NOMO-1 treated with DMSO at 0.1 percent for 48 hours (cell line): Measurements from ENCODE around the gene NKD2.
A peak's percentile ranks its signal among the peaks of the same experiment; 100 is the strongest.
"Not testable (repeated sequence)": the region's sequence is repeated elsewhere in the genome, so short reads cannot be mapped to it uniquely, and the experiment has no call there.

Experiments used
- DNase-seq: peaks from one replicate; lab custom pipeline; 2025; ENCODE audit not compliant: unreplicated experiment; lab: John Stamatoyannopoulos, UW

The NKD2 gene

DNA sequence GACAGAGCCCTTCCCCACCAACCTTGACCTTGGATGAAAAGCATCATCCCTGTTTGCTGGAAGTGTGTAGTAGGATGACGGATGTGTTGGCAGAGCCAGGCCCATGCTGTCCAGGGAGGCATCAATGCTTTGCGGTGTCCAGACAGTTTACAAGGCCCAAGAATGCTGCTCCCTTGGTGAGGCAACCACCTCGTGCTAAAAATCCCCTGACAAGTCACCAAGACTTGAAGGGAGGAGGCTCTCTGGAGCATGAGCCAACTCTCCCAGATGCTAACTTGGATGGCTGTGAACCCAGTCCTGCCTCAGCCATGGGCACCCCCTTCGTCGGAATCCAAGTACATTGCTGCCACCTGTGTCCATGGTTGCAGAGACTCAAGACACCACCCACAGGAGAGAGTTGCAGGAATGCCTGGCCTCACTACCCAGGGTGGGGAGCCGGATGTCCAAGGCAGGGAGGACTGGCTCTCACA lies 9.5 kb upstream of the NKD2 start:
- no peak for DNase-seq

DNA sequence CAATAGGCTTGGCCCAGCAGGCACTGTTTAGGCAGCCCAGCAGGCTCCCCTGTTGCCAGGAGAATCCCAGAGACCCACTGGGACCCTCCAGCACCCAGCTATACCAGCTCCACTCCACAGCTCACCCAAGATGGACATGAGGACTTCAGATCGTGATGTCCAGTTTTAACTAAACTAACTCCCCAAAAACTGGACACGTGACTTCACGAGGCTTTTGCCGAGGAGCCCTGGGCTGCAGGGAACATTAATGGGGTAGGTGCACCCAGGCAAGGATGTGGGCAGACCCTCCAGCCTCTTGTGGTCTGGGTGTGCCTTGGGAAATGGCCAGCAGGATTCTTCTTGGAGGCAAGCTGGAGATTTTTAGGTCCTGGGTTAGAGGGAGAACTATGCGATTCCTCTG lies 8.9 kb upstream of the NKD2 start:
- DNase-seq = no peak

DNA sequence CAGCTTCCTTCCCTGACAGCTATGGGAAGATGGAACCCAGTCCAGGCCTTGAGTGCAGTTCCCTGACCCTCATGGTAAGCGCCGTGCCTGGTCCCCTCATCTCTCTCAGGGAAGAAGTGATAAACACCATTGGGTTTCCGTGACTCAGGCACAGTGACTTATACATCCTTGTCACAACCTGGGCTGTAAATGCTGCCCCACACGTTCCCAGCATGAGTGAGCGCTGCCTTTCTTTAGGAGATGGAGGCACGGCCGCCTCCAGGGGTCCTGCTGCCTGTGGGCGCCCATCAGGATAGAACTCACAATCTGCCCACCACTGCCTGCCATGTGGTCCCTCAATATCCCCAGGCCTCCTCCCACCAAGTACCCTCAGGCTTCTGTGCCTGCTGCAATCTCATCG lies 8.3 kb upstream of the NKD2 start:
- DNase-seq = no peak

DNA sequence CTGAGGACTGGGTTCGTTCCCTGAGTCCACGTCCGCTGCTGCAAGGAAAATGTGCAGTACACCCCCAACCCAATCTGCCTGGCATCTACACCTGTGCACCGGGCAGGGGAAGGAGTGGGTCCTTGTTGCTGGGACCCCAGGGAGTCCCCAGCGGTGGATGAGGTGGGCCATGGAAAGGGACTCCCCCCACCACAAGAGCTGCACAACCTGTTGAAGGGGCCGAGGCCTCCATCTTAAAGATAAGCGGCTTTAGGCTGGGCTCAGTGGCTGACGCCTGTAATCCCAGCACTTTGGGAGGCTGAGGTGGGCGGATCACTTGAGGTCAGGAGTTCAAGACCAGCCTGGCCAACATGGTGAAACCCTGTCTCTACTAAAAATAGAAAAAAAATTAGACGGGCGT lies 7.8 kb upstream of the NKD2 start:
- DNase-seq = not testable (repeated sequence)

DNA sequence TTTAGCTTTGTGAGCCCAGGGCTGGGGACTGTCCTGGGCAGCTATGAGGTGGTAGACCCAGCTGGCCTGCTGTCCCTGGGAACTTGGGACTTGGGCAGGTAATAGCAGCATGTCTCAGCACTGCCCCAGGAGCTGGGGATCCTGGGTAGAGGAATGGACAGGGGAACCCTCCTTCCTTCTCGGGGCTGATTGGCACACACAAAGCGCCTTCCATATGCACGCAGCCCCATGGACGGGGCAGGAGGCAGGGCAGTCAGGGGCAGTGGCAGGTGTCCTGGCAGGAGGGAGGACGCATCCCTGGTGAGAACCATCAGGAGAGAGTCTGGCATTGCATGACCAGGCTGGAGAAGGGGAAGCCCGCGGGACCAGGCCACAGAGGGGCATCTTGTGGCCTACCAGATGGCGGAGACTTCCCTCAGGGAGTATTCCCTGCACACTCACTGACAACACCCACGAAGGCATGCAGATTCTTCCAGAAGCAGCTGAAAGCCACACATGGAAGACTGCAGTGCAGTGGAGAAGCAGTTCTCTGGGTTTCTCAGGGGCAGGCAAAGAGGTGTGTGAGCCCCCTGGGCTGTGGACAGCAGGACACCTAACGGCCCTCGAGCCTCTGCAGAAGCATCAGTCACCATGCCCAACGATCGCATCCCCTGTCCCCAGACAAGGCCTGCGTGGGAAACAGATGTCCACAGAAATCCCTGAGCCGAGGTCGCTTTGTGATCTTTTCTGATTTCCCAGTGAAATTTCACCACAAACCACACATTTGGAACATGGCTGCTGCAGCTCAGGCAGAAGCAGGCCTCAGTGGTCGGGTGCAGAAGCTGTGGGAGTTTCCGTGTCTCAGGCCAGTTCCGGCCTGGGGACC lies 7.0 kb upstream of the NKD2 start:
- DNase-seq = no peak

DNA sequence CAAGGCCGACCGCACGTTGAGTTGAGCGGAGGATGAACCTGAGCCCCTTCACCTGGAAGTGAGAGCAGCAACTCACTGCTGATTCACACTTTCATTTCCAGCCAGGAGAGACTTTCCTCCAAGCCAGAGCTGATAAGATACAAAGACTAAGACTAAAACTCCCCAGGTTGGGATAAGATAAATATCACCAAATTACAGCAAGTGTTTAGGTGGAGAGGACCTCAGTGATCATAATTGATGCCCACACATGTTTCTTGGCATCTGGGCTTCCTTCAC lies 6.4 kb upstream of the NKD2 start:
- no peak for DNase-seq

DNA sequence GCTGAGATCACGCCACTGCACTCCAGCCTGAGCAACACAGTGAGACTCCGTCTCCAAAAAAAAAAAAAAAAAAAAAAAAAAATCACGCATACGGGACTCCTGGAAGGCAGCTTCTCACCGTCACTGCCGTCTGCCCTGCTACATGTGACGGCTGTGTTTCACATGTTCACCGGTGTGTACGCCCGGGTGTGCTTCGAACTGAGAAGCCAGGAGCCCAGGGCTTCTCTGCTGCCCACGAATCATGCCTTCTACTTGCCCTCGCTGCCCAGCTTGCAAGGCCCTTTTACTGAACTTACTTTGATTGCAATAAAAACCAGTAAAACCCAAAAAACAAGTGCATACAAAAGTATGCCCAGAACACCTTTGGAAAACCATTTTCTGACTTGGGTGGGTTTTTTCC lies 5.8 kb upstream of the NKD2 start:
- DNase-seq = no peak

DNA sequence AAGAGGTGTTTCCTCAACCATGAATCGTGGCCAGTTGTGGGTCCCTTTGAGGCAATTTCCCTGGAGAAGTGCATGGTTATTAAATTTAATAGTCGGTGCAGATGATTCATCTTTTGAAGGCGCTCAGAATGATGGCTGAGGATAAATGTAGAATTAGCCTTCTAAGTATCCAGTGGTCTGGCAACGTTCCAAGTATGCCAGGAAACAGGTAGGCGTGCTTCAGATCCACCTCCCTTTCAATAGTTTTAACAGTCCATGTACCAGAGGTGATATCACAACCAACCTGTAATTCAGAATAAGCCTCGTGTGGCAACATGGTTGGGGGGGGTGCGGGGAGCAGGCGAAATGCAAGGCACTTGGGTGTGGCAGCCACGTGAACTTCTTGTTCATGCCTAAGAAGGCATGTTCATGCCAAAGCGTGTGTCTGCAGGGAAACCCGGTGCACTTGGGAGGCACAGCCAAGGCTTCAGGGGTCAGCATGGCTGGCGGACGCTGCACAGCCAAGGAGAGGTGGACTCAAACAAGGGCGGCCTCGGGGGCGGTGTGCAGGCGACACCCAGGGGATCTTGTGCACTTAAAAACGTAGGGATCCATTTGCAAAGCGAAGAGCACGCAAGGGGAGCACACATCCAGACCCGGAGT lies 5.2 kb upstream of the NKD2 start:
- DNase-seq = peak; percentile 59

DNA sequence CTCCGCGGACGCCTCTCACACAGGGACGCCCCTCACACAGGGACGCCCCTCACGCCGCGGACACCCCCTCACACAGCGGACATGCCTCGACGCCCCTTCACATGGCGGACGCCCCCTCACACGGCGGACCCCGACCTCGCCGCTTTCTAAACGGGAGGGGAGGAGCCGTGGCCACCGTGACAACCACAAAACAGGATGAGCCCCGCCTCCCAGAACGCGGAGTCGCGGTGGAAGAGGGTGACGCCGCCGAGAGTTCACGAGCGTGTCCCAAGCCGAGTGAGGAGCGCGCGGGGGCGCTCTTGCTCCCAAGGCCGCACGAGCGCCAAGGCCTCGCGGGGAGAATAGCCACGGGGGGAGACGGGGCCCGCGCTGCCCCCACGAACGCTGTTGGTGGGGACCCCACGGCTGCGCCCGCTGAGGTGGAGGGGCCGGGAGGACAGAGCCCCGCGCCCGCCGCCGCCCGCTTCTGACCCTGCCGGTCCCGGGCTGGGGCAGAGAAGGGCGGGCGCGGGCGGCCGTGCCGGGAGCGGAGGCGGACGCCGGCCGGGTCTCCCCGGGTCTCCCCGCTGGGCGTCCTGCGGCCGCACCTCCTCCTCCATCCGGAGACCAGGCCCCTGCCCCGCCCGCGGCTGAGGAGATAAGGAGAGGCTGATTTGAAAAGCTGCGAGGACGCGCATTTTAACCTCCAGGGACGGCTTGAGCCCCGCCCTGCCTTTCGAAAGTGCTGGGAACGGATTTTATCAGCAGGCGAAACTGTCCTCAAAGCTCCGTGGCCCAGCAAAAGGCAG lies 3.9 kb upstream of the NKD2 start:
- DNase-seq = peak; percentile 49

DNA sequence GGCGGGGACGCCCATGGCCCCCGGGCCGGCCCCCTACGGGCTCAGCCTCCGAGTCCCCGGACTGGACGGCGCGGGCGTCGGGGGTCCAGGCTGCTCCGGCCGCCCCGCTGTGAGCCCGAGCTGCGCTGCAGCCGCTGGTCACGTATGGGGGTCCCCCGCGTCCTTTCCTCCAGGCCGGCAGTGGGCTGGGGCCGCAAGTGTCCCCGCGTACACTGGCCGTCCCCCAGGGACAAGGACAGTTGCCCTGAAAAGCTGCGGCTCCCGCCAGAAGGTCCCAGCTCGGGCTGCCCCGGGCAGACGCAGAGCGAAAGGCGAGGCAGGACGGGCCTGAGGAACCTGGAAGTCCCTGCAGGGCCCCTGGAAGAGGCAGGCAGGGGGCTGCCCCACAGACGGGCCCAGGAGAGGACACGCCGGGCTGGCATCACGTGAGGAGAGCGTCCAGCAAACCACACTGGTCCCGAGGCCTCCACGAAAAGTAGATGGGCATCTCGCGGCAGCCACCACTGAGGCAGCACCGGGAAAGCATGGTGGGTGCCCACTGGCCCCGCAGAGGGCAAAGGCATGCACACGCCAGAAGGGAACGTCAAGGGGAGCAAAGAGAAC lies 3.3 kb upstream of the NKD2 start:
- DNase-seq = no peak

DNA sequence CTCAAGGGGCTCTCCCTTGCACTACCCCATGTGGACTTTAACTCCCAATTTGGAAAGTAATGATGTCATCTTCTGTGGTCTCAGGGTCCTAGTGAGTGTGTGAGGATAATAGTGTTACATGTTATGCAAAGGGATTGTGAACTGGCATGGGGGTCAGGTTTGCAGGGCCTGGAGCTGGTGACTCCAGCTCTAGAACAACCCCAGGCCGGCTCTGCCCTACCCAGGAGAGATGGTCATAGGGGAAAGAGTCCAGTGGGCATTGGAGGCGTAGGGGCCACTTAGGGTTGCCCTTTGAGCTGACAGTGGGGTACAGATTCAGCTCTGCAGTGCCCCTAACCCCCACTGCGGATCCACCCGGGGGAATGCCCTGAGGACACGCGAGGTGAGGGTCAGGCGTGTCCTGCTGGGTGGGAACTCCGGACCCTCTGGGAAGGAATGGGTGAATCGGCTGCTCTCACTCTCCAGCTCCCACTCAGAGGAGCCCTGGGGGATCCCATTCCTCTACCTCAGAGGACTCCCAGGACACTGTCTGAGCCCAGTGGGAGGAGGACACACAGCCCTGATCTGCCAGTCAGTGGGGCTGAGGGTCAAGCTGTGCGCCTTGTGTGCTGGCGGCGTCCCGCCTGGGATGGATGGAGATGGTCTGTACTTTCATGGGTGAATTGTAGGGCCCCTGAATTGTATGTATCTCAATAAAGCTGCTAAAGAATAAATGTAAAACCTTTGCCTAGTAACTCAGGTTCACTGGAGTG lies 2.5 kb upstream of the NKD2 start:
- DNase-seq = no peak

DNA sequence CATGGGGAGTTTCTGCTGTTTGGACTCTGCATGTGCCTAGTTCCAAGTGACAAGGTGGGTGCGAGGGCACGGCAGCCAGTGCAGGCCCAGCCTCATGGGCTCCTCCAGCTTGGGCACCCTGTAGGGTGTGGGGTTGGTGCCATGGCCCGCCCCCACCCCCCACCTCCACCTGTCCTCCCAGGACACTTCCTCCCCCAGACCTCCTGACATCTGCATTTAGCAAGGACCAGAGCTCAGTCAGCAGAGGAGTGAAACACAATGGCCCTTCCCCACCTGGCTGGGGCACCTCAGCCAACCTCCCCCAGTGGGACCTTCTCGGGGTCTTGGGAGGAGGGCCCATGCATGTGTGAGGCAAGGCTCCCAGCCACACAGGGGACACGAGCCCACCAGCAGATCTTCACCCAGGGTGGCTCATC lies 1.9 kb upstream of the NKD2 start:
- no peak for DNase-seq

DNA sequence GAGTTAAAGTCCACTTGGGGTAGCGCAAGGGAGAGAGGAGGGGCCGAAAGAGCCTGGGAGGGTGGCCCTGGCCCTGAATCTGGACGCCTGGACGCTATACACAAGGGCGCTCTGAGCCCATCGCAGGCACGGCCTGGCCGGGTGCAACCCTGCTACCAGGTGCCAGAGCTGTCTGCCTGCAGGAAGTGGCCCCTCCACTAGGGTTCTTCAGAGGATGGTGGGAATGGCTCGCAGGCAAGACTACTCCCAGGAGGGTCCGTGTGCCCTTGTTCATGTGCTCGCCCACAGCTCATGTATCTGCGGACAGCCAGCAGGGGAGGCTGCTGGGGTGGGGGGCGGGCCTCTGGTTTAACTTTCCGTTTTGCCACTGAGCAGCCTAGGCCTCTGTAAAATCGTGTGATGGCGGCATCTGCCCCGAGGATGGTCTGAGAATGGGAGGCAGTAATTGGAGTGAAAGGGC lies 1.4 kb upstream of the NKD2 start:
- no peak for DNase-seq

DNA sequence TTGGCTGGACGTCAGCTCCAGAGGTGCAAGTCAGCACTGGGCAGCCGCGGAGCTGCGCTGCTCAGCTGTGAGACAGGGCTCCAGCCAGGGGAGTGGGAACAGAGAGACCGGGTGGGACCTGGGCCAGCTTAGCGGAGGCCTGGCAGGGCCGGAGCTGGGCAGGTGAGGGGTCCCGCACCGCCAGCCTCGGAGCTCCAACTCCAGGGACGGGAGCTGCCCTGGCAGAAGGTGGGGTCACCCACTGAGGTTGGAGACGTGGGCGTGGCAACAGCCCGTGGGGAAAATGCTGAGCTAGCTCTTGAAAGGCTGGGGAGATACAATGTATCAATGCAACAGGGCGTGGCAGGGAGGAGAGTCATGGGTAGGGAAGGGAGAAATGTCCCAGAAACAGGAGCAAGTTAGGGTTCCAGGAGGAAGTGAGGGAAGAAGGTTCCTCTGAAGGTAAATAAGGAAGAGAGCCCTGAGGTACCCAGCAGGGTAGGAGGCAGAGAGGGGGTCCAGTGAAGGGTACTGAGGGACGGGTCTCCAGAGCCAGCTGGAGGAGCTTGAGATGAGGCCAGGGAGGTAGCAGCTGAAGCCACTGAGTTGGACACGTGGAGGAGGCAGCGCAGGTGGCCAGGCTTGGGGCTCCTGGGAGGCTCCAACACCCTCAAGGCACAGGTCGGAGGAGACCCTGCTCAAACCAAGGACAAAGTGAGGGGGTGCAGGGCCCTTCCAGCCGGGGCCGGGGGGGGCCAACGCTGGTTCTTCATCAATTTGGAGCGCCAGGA lies 736 bp upstream of the NKD2 start:
- no peak for DNase-seq

DNA sequence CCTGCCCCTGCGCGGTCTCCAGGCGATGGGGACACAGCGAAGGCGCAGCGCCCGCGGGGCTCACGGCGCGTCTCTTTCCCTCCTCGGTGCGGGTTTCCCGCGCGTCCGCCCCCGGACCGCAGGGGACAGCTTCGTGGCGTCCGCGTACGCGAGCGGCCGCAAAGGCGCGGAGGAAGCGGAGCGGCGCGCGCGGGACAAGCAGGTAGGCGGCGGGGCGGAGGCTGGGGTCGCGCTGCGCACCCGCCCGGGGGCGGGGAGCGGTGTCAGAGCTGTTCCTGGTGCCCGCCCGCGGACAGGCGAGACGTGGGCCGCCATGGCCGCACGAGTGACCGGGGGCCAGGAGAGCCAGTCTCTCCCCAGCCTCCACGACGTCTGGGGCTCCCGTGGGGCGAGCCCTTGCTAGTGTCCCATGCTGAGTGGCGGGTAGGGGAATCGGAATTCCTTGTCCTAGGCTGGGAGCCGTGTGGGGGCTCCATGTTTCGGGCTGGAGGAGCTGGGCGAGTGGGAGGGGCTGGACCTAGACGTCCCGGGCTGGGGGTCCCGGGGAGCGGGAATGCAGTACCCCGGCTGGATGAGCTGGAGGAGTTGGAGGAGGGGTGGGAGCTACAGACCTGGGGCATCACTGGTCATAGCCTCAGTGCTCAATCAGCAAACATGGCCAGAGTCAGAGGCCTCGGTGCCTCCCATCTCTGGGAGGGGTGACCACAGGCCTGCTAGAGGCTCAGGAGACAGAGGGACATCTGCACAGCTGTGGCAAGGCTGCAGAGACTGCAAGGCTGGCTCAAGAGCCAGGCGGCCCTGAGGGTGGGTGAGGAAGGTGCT lies 968 bp downstream of the NKD2 start:
- no peak for DNase-seq

DNA sequence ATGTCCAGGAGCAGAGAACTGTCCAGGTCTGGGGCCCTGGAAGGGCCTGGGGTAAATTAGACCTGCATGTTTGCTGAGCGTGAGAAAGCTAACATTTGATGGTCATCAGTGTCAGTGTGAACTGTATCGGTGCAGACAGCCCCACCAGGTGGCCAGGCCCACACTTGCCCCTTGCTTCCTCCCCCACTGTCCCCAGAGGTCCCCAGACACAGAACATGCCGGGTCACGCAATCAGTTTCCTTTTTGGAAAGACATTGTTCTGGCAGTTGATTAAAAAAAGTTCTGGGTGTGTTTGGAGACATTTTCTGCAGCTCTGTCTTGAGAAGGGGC lies 1.5 kb downstream of the NKD2 start:
- DNase-seq = peak; percentile 43

DNA sequence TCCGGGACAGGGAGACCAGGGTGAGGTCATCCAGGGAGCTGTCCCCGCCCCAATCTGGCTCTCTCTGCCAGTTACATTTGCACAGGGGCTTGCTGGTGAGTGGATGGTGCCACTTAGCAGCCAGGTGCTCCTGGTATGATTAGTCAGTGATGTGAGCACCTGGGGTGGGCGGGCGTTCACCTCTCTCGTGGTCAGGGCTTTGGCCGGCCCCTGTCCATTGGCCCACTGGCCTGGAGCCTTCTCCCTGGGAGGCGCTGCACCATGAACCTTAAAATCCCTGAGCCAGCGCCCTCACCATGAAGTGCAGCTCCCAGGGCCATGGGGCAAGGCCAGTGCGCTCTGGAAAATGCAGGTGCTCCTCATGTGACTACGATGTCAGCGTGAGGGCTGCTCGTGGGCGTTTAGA lies 2.0 kb downstream of the NKD2 start:
- DNase-seq = no peak

DNA sequence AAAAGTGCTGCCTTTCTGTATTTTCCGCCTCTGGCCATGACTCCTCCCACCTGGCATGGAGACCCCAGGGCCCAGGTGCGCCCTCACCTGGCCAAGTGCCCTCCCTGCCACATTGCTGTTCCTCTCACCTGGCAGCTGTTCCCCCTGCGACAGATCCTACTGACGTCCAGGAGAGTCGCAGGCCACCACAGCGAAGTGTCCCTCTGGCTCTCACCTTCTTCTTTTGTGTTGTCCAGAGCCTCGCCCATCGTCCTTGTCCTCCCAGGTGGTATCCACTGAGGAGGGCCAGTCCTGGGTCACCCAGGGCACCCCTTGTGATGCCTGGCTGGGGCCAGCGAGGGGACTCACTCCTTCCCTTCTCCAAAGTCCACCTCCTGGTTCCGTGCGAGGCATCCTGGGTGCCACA lies 2.6 kb downstream of the NKD2 start:
- peak; percentile 49 for DNase-seq

DNA sequence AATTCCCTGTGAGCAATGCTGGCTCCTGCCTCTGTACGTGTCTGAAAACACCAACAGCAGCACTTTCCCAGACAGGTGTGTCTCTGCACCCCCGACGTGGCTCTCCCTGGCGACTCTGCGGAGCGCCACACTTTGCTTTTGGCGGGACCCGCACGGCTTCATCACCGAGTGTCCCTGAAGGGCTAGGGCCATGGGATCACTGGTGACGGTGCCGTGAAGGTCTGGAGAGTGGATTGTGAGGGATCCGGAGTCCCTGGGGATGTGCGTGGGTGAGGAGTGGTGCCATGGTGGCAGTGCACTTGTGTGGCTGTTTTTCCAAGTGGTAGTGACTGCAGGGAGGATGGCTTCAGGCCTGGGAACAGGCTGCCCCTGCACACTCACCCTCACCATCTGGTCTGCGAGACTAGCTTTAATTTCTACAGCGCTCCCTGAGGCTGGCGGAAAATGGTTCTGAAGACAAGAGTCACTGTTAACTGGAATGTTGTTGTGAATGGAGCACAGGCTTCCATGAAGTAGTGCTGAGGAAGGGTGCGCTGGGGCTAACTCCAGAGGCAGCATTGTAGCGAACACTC lies 3.2 kb downstream of the NKD2 start:
- no peak for DNase-seq
